Suprapubic skin (tissue), 4 donors: Measurements from ENCODE around the gene PLA2G4C. TPM values are rescaled to one million over a fixed set of nuclear protein-coding genes. Genes with fewer than 3 reads are reported as not detected.

ENCODE experiments used
- DNase-seq, 2 donors: peaks; one replicate each; pipeline ENCODE4 v3.0.0-alpha.2; 2019; ENCODE audit warnings: low spot score in 2 of 2
- H3K27ac ChIP-seq: fragments of 200-600 bp; sonication (generic); one replicate; pipeline ENCODE4 v1.5.1; 2019
- H3K27me3 ChIP-seq: fragments of 200-600 bp; sonication (generic); one replicate; pipeline ENCODE4 v1.5.1; 2019
- H3K36me3 ChIP-seq: fragments of 200-600 bp; sonication (generic); one replicate; pipeline ENCODE4 v1.5.1; 2019
- H3K4me1 ChIP-seq: fragments of 200-600 bp; sonication (generic); one replicate; pipeline ENCODE4 v1.5.1; 2019
- H3K4me3 ChIP-seq: fragments of 200-600 bp; sonication (generic); one replicate; pipeline ENCODE4 v1.5.1; 2019; ENCODE audit warnings: mild to moderate bottlenecking
- H3K9me3 ChIP-seq: fragments of 200-600 bp; sonication (generic); one replicate; pipeline ENCODE4 v1.5.1; 2019
- CTCF ChIP-seq, 2 donors: fragments of 200-600 bp in 1 of 2; fragments of 450-650 bp in 1 of 2; sonication (generic) in 1 of 2; IDR thresholded peaks; one replicate each; pipeline ENCODE4 v1.5.1; 2016 to 2019; ENCODE audit warnings: antibody characterized with exemption in 2 of 2, mild to moderate bottlenecking in 1 of 2, moderate library complexity in 1 of 2
- EP300 ChIP-seq: sonication (generic); formaldehyde crosslinking; IDR thresholded peaks from one replicate; pipeline ENCODE4 v1.6.1; 2017; ENCODE audit warnings: antibody characterized with exemption
- POLR2A ChIP-seq, 2 donors: fragments of 450-650 bp; IDR thresholded peaks; one replicate each; pipeline ENCODE4 v1.6.1; 2017; ENCODE audit warnings: antibody characterized with exemption in 2 of 2, mild to moderate bottlenecking in 2 of 2, moderate library complexity in 2 of 2
- POLR2AphosphoS5 ChIP-seq, 3 donors: sonication (generic); formaldehyde crosslinking; IDR thresholded peaks; one replicate each; pipeline ENCODE4 v1.6.1; 2017; ENCODE audit warnings: antibody characterized with exemption in 3 of 3
- WGBS: methylation state at CpG from one replicate; pipeline ENCODE4 v1.1.5; 2018; 5-methylcytosine and 5-hydroxymethylcytosine counted together
- total RNA-seq, 4 donors: library from RNA; depleted of rRNA; stranded (reverse); fragments of >200 nt; gene quantifications; one replicate each; pipeline ENCODE4 v1.1.0, GENCODE V29; 2016

Gene PLA2G4C
- total RNA-seq, 4 donors from 2014 or later: 1.4 to 9.1 (median 5.7) TPM

GRCh38 chr19:48113190-48113917, 2.7 kb upstream of the PLA2G4C start:
- WGBS: 76% methylated on average over 16 of the region's 16 CpGs

GRCh38 chr19:48111280-48111679, 663 bp upstream of the PLA2G4C start:
- Histone ChIP-seq H3K4me3 (no peak overlapping the region), H3K9me3 (no peaks in the 10 kb centered on the region), H3K27ac (peak overlapping the region; percentile 89), H3K27me3 (no peaks in the 10 kb centered on the region), H3K4me1 (peaks cover 25% of the 10 kb centered on the region), H3K36me3 (peaks cover 8% of the 10 kb centered on the region)
- 58% methylated on average over 7 of the region's 7 CpGs for WGBS
- no peak for DNase-seq
- no peak for TF ChIP-seq POLR2AphosphoS5 (IDR thresholded peaks at IDR 0.05)
- no peak for TF ChIP-seq EP300
- no peak for TF ChIP-seq POLR2A (IDR thresholded peaks at IDR 0.05)
- TF ChIP-seq CTCF (IDR thresholded peaks at IDR 0.05): no peak

More at GRCh38 chr19:48113190-48113917, 2.7 kb upstream of the PLA2G4C start:
- peaks cover 18% of the 10 kb centered on the region for H3K4me1 ChIP-seq
- H3K4me3 ChIP-seq: no peak overlapping the region
- H3K36me3 ChIP-seq: peaks cover 26% of the 10 kb centered on the region
- H3K9me3 ChIP-seq: no peaks in the 10 kb centered on the region
- no peaks in the 10 kb centered on the region for H3K27me3 ChIP-seq
- H3K27ac ChIP-seq: no peak overlapping the region
- TF ChIP-seq EP300 (no peak), POLR2A (IDR thresholded peaks at IDR 0.05) (no peak), CTCF (IDR thresholded peaks at IDR 0.05) (no peak), POLR2AphosphoS5 (IDR thresholded peaks at IDR 0.05) (no peak)
- DNase-seq: no peak

- TF ChIP-seq POLR2AphosphoS5 (IDR thresholded peaks at IDR 0.05) (no peak), CTCF (IDR thresholded peaks at IDR 0.05) (no peak), POLR2A (IDR thresholded peaks at IDR 0.05) (no peak), EP300 (no peak)
- H3K4me3 ChIP-seq: no peak overlapping the region
- WGBS: 76% methylated on average over 15 of the region's 15 CpGs
Observed at GRCh38 chr19:48108997-48109782, 1.4 kb downstream of the PLA2G4C start.

GRCh38 chr19:48103922-48104321, 6.7 kb downstream of the PLA2G4C start:
- Histone ChIP-seq H3K27me3 (no peaks in the 10 kb centered on the region), H3K4me3 (no peak overlapping the region), H3K9me3 (no peaks in the 10 kb centered on the region), H3K36me3 (peaks cover 6% of the 10 kb centered on the region), H3K27ac (no peak overlapping the region), H3K4me1 (peaks cover 7% of the 10 kb centered on the region)
- no peak for DNase-seq
- TF ChIP-seq CTCF (IDR thresholded peaks at IDR 0.05) (no peak), EP300 (no peak), POLR2A (IDR thresholded peaks at IDR 0.05) (no peak)
- 90% methylated on average over 5 of the region's 5 CpGs for WGBS

More at GRCh38 chr19:48108997-48109782, 1.4 kb downstream of the PLA2G4C start:
- H3K4me1 ChIP-seq: peaks cover 25% of the 10 kb centered on the region
- DNase-seq: no peak
- H3K27me3 ChIP-seq: no peaks in the 10 kb centered on the region
- H3K36me3 ChIP-seq: peaks cover 4% of the 10 kb centered on the region
- H3K27ac ChIP-seq: no peak overlapping the region
- no peaks in the 10 kb centered on the region for H3K9me3 ChIP-seq
